Activated CD8-positive, alpha-beta T cell treated with anti-CD3 and anti-CD28 coated beads for 36 hours (primary cell): ENCODE results near the gene HELZ. TPM values are rescaled to one million over a fixed set of nuclear protein-coding genes. Genes with fewer than 3 reads are reported as not detected.

Experiments used
- ATAC-seq: fragments of 200-7000 bp; cut with Tn5 transposase; one replicate; pipeline ENCODE4 v1.10.0; 2021; ENCODE audit warnings: mild to moderate bottlenecking, moderate library complexity
- CTCF ChIA-PET: fragments of 350-600 bp; sonication (Branson Sonifier 250); formaldehyde crosslinking; loops from one replicate; lab custom pipeline; 2021; ENCODE audit warnings: antibody characterized with exemption; lab: Charles Lee
- POLR2A ChIA-PET: fragments of 350-600 bp; sonication (Branson Sonifier 250); formaldehyde crosslinking; loops from one replicate; lab custom pipeline; 2021; ENCODE audit warnings: antibody characterized with exemption; lab: Charles Lee
- DNase-seq: peaks from one replicate; pipeline ENCODE4 v3.0.0-alpha.2; 2020
- H3K27ac Mint-ChIP-seq: one replicate; pipeline ENCODE4 v1.8.0; 2021; ENCODE audit warnings: mild to moderate bottlenecking, mixed read lengths
- H3K27me3 Mint-ChIP-seq: one replicate; pipeline ENCODE4 v1.8.0; 2021; ENCODE audit warnings: mixed read lengths
- H3K36me3 Mint-ChIP-seq: one replicate; pipeline ENCODE4 v1.8.0; 2021; ENCODE audit warnings: low read depth, mixed read lengths
- H3K4me1 Mint-ChIP-seq: one replicate; pipeline ENCODE4 v1.8.0; 2021; ENCODE audit warnings: low read depth, mixed read lengths
- H3K4me3 Mint-ChIP-seq: one replicate; pipeline ENCODE4 v1.8.0; 2021; ENCODE audit warnings: mild to moderate bottlenecking, moderate library complexity, mixed read lengths
- H3K9me3 Mint-ChIP-seq: one replicate; pipeline ENCODE4 v1.8.0; 2021; ENCODE audit warnings: mixed read lengths
- CTCF ChIP-seq: fragments of 200-600 bp; IDR thresholded peaks from one replicate; pipeline ENCODE4 v1.8.0; 2022; ENCODE audit warnings: antibody characterized with exemption, mild to moderate bottlenecking
- intact Hi-C: fragments of 100-400 bp; cut with micrococcal nuclease; formaldehyde crosslinking; loops from one replicate; pipeline ENCODE4 v1.10.0; 2022
- total RNA-seq, 2 experiments: library from RNA; stranded (reverse); gene quantifications; one replicate each; pipeline ENCODE4 v1.2.3, GENCODE V29; 2021

HELZ gene
- total RNA-seq, 2 experiments from 2014 or later, result 74.4 to 74.9 TPM

- H3K4me3 Mint-ChIP-seq, result no peak overlapping the region
- peak; percentile 74 for ATAC-seq
- peaks cover 17% of the 10 kb centered on the region for H3K4me1 Mint-ChIP-seq
- intact Hi-C loops, result no loop called here
- ChIA-PET POLR2A (interaction anchor here (1.1 kb wide), 1 partner anchor 14 kb away, joined by 4 read pairs; no protein-coding TSS in a partner anchor), CTCF (interaction anchor here (0.7 to 2.6 kb wide), 7 partner anchors 11 to 140 kb away, joined by 3 to 11 read pairs (median 3); no protein-coding TSS in a partner anchor)
- DNase-seq, result no peak
- no peak for TF ChIP-seq CTCF
- no peaks in the 10 kb centered on the region for H3K27me3 Mint-ChIP-seq
- peak overlapping the region; percentile 72 for H3K27ac Mint-ChIP-seq
- no peaks in the 10 kb centered on the region for H3K9me3 Mint-ChIP-seq
- H3K36me3 Mint-ChIP-seq, result peaks cover 16% of the 10 kb centered on the region
Observed at GRCh38 chr17:67082107-67082506, 162.9 kb downstream of the HELZ start.

- peaks cover 17% of the 10 kb centered on the region for H3K4me1 Mint-ChIP-seq
- peaks cover 13% of the 10 kb centered on the region for H3K36me3 Mint-ChIP-seq
- H3K27me3 Mint-ChIP-seq, result no peaks in the 10 kb centered on the region
- intact Hi-C loops, result no loop called here
- CTCF ChIA-PET, result interaction anchor here (1.0 to 2.6 kb wide), 3 partner anchors 10 to 192 kb away, joined by 3 to 11 read pairs (median 4); no protein-coding TSS in a partner anchor
- H3K27ac Mint-ChIP-seq, result no peak overlapping the region
- no peaks in the 10 kb centered on the region for H3K9me3 Mint-ChIP-seq
- ATAC-seq (peak; percentile 43), DNase-seq (no peak)
- H3K4me3 Mint-ChIP-seq, result no peak overlapping the region
- POLR2A ChIA-PET, result interaction anchor here (0.6 to 1.1 kb wide), 2 partner anchors 12 to 21 kb away, joined by 3 to 4 read pairs; no protein-coding TSS in a partner anchor
- TF ChIP-seq CTCF, result no peak
Observed at GRCh38 chr17:67080804-67081203, 164.2 kb downstream of the HELZ start.

- TF ChIP-seq CTCF, result no peak
- H3K9me3 Mint-ChIP-seq, result no peaks in the 10 kb centered on the region
- peaks cover 10% of the 10 kb centered on the region for H3K36me3 Mint-ChIP-seq
- H3K27ac Mint-ChIP-seq, result no peak overlapping the region
- CTCF ChIA-PET, result no interaction called here
- POLR2A ChIA-PET, result no interaction called here
- intact Hi-C loops, result no loop called here
- H3K4me3 Mint-ChIP-seq, result no peak overlapping the region
- H3K4me1 Mint-ChIP-seq, result peaks cover 17% of the 10 kb centered on the region
- ATAC-seq, result no peak
- no peaks in the 10 kb centered on the region for H3K27me3 Mint-ChIP-seq
- no peak for DNase-seq
Observed at GRCh38 chr17:67079491-67079890, 165.5 kb downstream of the HELZ start.

GRCh38 chr17:67078292-67078691 lies 166.7 kb downstream of the HELZ start:
- Mint-ChIP-seq H3K27ac (no peak overlapping the region), H3K9me3 (no peaks in the 10 kb centered on the region), H3K4me1 (peaks cover 13% of the 10 kb centered on the region), H3K4me3 (no peak overlapping the region), H3K36me3 (peaks cover 10% of the 10 kb centered on the region), H3K27me3 (no peaks in the 10 kb centered on the region)
- ChIA-PET CTCF (interaction anchor here (0.6 to 0.9 kb wide), 2 partner anchors 11 to 161 kb away, joined by 3 read pairs; no protein-coding TSS in a partner anchor), POLR2A (no interaction called here)
- no peak for TF ChIP-seq CTCF
- no peak for ATAC-seq
- intact Hi-C loops, result no loop called here
- no peak for DNase-seq

- H3K4me1 Mint-ChIP-seq, result peaks cover 3% of the 10 kb centered on the region
- no peak for TF ChIP-seq CTCF
- ATAC-seq, result no peak
- no peak overlapping the region for H3K4me3 Mint-ChIP-seq
- CTCF ChIA-PET, result no interaction called here
- no peaks in the 10 kb centered on the region for H3K9me3 Mint-ChIP-seq
- H3K27me3 Mint-ChIP-seq, result no peaks in the 10 kb centered on the region
- no peak overlapping the region for H3K27ac Mint-ChIP-seq
- peaks cover 13% of the 10 kb centered on the region for H3K36me3 Mint-ChIP-seq
- POLR2A ChIA-PET, result no interaction called here
- intact Hi-C loops, result no loop called here
- no peak for DNase-seq
Observed at GRCh38 chr17:67076290-67076689, 168.7 kb downstream of the HELZ start.
